Measurements from ENCODE around the gene LCK. TPM values are rescaled to one million over a fixed set of nuclear protein-coding genes. Genes with fewer than 3 reads are reported as not detected.

LCK gene
- 0.23 TPM for total RNA-seq

DNA sequence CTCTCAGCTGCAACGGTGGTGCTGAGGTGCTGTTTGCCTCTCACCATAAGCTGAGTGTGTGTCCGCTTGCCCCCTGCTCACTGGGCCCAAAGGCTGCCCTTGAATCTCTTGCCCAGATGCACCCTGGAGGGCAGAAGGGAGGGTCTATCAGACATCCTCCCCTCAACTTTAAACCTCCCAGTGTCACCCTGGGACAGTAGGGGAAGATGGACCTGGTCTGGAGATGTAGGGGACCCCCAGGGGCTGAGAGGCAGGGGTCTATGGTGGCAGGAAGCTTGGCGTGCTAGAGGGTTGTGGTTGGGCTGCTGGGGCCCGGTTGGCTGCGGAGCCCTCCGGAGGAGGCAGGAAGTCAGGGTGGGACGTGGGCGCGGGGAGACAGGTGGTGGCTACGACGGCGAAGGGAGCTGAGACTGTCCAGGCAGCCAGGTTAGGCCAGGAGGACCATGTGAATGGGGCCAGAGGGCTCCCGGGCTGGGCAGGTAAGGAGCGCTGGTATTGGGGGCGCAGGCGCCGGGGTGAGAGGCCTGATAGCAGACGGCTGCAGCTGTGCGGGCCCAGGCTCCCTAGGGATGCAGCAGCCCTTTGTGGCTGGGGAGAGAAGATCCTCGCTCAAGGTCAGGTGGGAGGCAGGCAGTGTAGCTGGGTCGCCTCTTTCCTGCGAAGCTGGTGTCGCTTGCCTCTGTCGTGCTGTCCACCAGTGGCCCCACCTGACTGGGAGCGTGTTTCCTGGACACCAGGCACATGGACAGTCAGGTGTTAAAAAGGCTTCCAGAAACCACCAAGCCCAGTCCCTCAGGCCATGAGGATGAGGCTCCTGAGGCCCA is at the start of gene LCK:
LCK (plus strand) TSS at position 373 of the 824 bp plus-strand sequence. CDS start 23,065 bp downstream, outside the sequence.

DNA sequence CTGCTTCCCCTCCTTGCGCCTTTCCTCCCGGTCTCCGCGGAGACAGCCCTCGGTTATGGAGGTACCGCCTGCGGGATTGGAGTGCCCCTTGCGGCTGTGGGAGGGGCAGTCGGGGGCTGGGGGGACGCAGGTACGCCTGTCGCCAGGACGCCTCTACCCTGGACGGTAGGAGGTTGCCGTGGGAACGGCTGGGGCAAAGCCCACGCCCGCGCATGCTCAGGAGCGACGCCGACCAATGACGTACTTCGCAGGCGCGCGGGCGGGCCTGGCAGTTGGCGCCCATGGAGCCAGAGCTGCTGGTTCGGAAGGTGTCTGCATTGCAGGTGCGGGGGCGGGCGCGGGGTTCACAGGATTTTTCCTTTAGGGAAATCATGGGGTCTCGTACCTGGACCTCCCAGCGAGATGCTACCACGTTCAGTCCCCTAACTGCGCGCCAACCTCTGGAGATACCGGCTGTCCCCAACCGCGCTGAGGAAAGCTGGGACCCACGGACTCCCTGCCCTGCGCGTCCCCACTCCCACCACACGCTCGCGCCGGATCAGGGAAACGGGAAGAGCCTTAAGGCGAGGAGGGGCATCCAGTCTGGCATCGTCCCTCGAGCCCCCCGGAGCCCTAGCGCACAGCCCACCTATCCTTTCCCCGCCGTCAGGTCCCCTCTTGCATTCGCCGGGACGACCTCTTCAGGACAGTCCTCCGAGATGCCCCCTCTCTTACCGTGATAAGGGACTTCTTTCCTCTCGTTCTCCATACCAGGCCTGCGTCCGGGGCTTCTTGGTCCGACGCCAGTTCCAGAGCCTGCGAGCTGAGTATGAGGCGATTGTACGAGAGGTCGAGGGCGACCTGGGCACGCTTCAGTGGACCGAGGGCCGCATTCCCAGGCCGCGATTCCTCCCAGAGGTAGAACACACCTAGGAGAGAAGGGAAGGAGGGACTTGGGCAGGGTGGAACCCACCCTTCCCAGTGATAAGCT is 45.4 kb upstream of the LCK start, which contains the start of gene IQCC:
IQCC (plus strand) TSS at position 271 of the 970 bp plus-strand sequence; CDS start at position 282, 11 bp downstream.

DNA sequence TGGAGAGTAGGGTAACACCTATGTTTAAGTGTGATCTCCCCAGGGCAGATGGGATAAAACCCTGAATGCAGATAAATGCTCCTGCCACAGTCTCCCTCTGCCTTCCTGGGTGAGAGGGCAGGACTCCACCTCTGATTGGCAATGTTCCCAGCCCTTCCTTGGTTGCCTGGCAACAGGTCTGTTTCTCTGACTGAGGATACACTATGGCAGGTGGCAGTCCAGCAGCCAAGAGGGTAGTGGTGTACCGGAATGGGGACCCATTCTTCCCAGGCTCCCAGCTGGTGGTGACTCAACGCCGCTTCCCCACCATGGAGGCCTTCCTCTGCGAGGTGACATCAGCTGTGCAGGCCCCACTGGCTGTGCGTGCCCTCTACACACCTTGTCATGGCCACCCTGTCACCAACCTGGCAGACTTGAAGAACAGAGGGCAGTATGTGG is 42.2 kb upstream of the LCK start, which contains the start of gene DCDC2B:
DCDC2B (plus strand) TSS at position 199 of the 438 bp plus-strand sequence; CDS start at position 204, 5 bp downstream.

DNA sequence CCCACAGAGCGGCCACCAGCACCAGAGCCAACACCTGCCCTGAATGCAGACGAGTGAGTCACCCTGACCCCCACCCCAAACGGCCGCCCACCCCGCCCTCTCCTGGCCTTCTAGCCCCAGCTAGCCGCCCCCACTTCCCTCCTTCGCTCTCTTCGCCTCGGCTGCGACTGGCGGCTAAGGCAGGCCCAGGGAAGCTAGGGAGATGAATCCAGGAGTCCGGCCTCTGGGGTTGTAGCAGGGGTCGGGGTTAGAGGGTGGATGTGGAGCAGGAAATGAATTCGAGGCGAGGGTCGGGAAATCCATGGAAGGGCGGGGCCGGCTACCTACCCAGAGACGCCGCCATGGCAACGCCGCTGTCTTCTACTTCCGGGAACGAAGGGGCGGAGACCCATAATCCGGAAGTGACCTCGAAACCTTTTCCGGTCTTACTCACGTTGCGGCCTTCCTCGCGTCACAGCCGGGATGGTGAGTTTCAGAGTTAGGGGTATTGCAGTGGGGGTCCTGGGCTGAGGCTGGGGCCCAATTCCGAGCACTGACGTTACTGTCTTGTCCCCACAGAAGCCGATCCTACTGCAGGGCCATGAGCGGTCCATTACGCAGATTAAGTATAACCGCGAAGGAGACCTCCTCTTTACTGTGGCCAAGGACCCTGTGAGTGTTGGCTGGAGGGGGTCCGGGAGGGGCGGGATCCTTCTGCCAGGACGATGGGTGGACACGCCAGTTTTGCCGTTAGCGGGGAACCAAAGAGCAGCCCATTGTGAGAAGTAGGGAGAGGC is 28.9 kb upstream of the LCK start, which contains the start of the genes EIF3I and TMEM234:
EIF3I (plus strand) TSS at position 428 of the 776 bp plus-strand sequence; CDS start at position 463, 35 bp downstream.
TMEM234 (minus strand) TSS at position 374 of the 776 bp plus-strand sequence; CDS start at position 343, 31 bp downstream.

DNA sequence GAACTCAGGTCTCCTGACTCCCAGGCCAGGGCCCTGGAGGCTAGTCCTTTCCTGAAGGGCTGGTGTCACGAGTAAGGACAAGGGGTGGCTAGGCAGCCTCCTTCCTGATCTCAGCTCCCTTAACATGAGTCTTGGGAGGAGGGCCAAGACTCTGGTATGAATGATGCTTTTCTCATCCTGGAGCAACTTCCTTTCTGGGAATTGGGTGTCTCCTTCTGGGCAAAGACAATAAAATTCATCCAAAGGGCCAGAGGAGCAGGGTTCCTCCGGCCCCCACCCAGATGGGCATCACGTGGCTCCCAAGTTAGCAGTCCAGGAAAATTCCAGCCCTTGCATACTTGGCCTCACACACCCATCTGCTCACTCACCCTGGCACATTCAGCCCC is 4.2 kb upstream of the LCK start, which contains the start of gene FAM167B:
FAM167B (plus strand) TSS at position 335 of the 386 bp plus-strand sequence. CDS start 200 bp downstream, outside the sequence.

DNA sequence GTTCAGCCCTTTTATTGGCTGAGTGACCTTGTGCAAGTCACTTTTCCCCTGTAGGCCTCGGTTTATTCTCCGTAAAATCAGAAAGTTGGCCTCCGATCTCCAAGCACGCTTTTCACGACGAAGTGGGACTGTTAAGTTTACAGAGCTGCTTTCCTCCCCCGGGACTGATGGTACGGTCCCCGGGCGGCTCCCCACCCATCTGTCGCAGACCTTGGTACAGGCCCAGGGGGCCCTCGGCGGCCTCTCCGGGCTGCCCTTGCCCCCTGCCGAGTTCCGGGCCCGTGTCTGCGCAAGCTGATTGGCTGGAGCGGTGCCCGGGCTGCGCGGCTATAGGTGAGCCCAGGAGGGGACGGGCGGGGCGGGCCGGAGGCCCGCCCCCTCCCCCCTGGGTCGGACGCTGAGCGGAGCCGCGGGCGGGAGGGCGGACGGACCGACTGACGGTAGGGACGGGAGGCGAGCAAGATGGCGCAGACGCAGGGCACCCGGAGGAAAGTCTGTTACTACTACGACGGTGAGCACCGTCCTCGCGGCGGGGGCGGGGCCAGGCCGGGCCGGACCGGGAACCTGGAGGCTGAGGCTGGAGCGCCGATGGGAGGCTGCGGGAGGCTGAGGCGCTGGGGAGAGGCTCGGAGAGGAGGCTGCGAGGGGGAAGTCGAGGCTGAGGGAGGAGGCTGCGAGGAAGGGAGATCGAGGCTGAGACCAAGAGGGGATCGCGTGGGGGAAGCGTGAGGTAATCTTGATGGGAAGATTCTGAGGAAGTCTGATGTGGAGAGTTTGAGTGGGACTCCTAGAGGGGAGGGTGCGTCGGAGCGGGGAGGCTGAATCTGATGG is 40.9 kb downstream of the LCK start, which contains the start of gene HDAC1:
HDAC1 (plus strand) TSS at position 376 of the 831 bp plus-strand sequence; CDS start at position 463, 87 bp downstream.

Small RNA genes within 50 kb of the gene (small RNA-seq; reads per million reads assigned to genes)
- gene RF00017 (not detected), gene RF00019 (not detected)

Other genes with a start within 250 kb of the LCK start
- 102 TPM for gene KHDRBS1, start 237.4 kb upstream of the LCK start, total RNA-seq
- 7.2 TPM for gene TMEM39B, start 178.3 kb upstream of the LCK start, total RNA-seq
- 36.2 TPM for gene KPNA6, start 143.2 kb upstream of the LCK start, total RNA-seq
- gene TXLNA, start 71.6 kb upstream of the LCK start, total RNA-seq = 26.3 TPM
- gene CCDC28B, start 50.7 kb upstream of the LCK start, total RNA-seq = 23.5 TPM
- 4.6 TPM for gene IQCC, start 45.6 kb upstream of the LCK start, total RNA-seq
- gene DCDC2B, start 42.2 kb upstream of the LCK start, total RNA-seq = not detected
- 14.8 TPM for gene TMEM234, start 28.9 kb upstream of the LCK start, total RNA-seq
- gene EIF3I, start 28.9 kb upstream of the LCK start, total RNA-seq = 107 TPM
- gene FAM167B, start 4.0 kb upstream of the LCK start, total RNA-seq = 0.46 TPM
- gene HDAC1, start 40.8 kb downstream of the LCK start, total RNA-seq = 27.0 TPM
- gene MARCKSL1, start 85.0 kb downstream of the LCK start, total RNA-seq = 264 TPM
- gene FAM229A, start 111.2 kb downstream of the LCK start, total RNA-seq = 2.3 TPM
- gene TSSK3, start 111.3 kb downstream of the LCK start, total RNA-seq = not detected
- gene BSDC1, start 143.2 kb downstream of the LCK start, total RNA-seq = 58.4 TPM
- gene ZBTB8B, start 213.8 kb downstream of the LCK start, total RNA-seq = 16.4 TPM

All from diencephalon (tissue), 1 donor.